ENCODE data around the gene KCND3.
A peak's percentile ranks its signal among the peaks of the same experiment; 100 is the strongest.
"Not testable (repeated sequence)": the region's sequence is repeated elsewhere in the genome, so short reads cannot be mapped to it uniquely, and the experiment has no call there.

The KCND3 gene

DNA sequence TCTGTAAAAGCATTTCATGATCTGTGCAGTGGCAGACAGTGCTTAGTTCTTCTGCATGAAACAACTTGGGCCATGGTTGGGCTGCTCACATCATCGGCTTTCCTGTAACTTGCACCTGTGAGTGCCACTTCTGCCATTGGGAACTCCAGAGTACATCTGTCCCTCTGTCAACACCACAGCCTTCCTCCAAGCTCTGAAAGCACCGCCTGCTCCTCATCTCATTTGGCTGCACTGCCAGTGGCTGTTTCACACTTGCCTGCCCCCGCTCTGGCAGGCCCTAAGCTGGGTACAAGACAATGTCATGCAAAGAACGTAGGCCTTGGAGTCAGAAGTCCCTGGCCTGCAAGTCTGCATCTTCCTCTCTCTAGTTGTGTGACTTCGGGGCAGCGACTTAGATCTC lies 187.4 kb downstream of the KCND3 start:
- no peak for DNase-seq

DNA sequence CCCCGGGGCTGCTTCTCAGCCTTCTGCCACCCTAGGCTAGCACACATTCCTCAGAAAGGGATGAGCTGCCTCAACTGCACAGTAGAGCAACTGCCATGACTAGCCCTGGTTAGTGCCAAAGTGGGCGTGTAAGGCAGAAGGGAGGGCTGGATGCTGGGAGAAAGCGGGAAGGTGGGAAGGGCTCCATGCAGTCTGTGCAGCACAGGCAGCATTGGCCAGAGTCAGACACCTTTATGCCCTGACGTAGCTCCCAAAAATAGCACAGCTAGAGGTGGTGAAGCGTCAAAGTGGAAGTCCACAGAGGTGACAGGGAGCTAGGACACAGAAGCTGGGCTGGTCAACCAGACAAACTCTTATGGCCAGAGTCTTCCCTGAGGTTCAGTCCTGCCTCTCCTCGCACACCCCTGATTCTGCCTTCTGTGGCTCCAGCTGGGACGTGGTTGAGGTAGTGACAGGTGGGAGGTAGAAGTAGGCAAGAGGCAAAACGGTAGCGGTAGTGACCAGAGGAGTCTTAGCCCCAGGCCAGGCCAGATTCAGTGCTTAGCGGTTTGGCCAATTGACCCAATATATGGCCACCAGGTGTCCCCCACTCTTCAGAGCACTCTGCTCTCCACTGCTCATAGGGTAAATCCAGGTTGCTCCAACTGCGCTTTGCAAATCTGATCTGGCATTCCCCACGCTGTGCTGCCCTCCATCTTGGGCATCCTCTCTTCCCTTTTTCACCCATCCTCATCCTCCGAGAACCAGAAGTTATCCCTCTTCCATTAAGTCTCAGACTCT lies 188.2 kb downstream of the KCND3 start:
- no peak for DNase-seq

DNA sequence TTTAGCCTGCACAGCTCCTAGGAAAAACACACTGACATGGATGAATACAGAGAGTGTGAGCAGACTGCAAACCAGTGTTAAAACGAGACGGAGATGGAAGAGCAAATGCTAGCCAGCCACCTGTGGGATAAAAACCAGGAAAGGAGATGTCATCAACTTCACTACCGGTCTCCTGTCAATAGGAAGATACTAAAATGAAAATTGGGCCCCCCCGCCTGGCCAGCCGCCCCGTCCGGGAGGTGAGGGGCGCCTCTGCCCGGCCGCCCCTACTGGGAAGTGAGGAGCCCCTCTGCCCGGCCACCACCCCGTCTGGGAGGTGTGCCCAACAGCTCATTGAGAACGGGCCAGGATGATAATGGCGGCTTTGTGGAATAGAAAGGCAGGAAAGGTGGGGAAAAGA lies 189.7 kb downstream of the KCND3 start:
- DNase-seq, result not testable (repeated sequence)

DNA sequence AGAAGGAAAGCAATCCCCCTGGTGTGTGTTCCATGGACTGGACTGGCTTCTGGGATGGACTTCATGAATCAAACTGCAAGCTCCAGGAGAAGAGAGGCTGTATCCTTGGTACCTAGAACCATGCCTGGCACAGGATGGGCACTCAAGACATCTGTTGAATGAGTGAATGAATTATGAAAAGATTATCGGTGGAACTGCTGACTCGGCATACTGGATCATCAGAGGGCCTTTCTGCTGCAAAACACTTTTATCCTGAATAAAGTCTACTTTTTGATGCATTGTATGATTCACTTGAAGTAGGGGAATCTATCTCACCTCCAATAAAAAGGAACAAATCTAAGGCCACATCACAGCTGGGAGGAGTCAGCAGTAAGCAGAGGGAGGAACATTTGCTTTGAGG lies 190.9 kb downstream of the KCND3 start:
- DNase-seq, result no peak

DNA sequence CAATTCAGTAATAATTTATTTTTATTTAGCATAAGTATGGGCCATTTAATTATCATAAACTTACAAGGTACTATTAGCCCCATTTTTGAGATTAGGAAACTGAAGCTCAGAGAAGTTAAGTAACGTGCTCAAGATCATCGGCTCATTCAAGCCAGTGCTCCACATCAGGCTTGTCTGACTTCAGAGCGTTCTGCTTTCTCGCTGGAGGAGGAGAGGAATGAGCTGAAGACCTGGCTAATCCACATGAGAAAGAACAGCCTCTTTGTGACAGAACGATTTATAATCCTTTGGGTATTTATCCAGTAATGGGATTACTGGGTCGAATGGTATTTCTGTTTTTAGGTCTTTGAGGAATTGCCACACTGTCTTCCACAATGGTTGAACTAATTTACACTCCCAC lies 194.1 kb downstream of the KCND3 start:
- no peak for DNase-seq

DNA sequence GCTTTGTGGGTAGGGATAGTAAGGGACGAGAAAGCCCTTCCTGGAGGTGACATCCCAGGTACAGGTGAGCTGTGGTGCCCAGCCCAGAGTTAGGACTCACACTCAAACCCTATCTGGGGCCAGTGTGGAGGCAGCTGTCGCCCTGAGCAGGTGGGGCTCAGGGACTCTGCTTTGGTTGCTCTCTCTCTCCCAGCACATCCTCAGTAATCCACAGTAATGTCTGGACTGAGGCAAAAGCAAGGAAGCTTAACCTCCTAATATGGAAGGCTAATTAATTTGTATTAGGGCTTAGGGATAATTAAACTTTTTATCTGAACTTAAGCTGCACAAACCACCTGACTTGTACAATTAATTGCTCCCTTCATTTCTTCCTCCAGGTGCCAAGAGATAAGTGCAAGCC lies 195.5 kb downstream of the KCND3 start:
- no peak for DNase-seq

DNA sequence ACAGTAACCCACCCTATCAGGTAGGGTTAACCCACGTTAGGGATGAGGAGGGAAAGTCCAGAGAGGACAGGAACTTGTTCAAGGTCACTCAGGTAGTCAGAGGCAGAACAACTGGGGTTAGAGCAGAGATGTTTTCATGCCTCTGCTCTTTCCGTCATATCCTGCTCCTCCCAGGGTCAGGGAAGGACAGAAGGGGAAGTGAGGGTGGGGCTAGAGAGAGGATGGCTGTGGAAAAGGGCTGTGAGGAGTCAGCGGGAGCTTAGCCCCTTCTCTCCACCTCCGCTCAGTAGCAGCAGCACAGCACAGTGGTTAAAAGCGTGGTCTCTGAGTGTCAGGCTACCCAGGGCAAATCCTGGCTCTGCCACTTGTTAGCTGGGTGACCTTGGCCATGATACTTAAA lies 197.2 kb downstream of the KCND3 start:
- no peak for DNase-seq

DNA sequence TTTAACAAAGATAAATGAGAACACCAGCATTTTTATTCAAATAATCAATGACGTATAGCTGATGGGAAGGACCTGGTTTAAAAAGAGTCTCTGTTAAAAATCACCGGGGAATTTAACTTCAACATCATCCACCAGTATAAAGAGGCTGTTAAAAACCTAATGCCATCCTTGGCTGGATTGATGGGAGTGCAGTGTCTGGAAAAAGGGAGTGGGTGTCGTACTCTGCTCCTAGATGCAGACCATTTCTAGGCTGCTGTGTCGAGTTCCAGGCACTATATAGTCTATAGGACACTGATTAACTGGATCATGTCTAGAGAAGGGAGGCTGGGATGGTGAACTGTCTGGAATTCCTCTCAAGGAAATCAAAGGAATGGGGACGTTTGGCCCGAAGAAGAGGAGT lies 197.7 kb downstream of the KCND3 start:
- DNase-seq, result no peak

DNA sequence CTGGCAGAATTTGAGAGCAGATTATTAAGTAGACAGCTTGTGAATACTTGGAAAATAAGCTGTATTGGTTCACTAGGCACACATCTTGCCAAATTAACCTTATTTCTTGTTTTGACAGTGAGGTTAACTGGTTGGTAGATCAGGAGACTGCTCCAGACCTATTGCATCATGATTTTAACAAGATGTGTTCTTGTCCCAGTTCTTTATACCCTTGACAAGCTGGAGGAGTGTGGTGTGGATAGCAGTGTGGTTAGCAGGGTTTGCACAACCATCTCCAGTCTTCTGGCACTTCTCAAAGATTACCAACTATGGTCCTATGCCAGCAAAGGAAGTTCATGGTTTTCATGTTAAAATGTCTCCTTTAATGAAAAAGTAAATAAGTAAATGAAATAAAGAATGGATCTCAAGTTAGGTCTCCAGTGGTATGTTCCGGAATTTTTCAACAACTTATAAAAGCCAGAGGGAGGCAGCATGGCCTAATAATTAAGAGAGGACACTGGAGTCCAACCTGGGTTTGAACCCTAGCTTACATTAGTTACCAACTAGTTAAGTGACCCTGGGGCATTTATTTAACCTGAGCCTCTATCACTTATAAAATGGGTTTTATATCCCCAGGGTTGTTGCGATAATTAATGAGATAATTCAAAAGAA lies 199.7 kb downstream of the KCND3 start:
- no peak for DNase-seq

DNA sequence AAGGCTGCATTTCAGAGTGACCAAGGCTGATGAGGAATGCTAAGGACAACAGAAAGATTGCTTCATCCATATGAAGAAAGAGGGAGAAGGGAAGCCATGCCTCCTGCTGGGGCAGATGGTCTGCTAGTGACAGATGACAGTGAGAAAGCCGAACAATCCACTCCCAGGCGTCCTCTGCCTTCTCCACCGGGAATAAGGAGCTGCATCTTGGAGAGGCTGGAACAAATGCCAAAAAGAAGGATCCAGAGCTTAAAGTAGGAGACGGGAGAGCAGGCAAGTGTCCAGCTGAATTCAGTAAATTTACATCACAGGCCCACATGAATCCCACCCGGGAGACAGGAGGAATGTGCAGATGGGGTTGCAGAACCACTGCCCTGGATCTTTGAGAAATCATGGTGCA lies 200.3 kb downstream of the KCND3 start:
- DNase-seq, result no peak

DNA sequence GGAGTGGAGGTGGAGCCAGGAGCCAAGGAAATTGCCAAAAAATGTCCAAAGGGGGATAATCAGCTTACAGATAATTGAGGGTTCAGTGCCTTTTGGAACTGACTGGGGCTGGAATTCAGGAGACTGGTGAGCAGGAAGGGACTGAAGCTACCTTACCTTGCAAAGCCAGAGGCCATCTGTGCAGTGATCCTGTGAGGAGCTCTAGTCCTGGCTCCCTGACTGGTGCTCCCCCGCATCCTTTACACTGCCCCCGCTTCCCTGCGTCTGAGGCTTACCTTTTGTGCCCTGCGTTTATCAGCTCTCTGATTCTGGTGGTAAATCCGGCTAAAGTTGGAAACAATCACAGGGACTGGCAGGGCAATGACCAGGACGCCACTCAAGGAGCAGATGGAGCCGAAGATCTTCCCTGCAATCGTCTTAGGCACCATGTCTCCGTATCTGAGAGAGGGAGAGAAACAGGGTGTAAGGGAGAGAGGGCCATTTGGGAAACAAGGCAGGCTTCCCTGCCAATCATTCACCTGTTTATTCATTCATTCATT lies 202.7 kb downstream of the KCND3 start:
- DNase-seq, result no peak

DNA sequence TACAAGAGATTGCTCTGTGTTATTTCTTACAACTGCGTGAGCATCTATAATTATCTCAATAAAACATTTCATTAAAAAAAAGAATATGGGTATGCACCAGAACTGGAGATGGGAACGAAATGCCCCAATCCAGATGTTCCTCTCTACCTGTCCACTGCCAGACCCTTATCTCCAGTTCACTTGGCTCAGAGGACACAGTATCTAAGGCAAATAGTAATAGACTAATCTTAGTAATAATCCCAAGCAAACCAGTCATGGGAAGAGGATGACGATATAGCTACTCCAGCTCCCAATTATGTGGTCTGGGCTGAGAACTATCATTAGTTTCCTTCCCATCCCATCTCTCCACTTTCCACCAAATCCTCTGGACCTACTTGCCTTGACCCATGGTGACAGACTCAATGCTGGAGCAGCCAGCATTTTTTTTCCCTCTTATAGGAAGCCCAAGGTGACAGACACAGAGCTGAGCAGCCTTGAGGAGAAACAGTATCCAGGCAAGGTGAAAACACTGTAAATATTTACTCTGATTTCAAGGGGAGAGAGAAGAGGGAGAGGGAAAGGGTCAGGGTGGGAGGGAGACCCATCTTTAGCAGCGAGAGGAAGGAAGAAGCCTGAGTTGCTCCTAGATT lies 205.1 kb downstream of the KCND3 start:
- DNase-seq, result no peak

DNA sequence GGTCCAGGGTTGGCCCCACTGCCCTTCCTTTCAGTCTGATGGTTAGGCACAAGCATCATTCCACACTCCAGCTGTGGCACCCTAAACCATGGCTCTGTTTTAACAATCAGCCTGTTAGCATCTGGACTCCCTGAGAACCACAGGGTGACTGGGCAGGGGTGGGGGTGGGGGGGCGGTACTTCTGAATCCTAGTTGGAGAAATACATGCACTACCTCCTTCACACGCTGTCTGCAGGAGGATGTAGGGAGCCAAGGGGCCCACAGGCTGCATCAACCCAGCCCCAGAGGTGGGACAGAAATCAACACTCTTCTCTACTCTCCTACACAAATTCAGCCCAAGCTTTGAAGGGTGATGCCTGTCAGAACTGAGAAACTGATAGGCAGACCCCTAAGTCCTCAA lies 209.9 kb downstream of the KCND3 start:
- no peak for DNase-seq

DNA sequence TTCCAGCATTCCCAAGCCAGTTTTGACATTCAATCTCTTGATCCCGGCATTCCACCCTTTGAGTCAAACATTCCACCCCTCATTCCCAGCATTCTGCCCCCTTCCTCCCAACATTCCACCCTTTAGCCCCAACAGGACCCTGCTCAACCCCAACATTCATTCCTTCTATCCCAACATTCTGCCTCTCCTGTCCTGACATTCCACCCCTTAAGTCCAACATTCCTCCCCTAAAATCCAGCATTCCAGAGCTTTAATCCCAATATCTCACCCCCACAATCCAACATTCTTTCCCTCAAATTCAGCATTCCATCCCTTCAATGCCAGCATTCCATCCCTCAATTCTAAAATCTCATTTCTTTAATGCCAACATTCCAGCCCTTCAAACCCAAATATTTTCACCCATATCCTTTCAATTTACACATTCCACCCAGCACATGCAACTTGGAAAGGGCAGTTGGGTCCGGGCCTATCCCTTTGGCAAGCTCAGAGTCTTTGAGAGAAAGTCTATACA lies 210.9 kb downstream of the KCND3 start:
- no peak for DNase-seq

DNA sequence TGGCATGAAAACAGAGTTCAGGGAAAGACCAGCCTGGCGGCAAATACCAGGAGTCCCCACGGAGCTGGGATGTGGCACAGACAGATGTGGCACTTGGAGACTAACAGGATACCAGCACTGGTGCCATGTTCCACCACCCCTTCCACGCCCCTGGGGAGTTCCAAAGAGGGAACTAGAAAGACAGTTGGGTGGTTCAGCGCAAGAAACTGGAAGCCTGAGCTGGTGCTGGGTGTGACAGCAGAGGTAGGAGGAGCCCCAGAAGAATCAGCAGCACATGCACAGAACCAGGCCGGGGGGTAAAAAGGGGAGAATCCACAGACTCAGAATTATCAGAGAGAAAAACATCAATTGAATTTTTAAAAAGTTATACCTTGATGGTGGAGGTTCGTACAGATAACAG lies 211.4 kb downstream of the KCND3 start:
- DNase-seq, result no peak

DNA sequence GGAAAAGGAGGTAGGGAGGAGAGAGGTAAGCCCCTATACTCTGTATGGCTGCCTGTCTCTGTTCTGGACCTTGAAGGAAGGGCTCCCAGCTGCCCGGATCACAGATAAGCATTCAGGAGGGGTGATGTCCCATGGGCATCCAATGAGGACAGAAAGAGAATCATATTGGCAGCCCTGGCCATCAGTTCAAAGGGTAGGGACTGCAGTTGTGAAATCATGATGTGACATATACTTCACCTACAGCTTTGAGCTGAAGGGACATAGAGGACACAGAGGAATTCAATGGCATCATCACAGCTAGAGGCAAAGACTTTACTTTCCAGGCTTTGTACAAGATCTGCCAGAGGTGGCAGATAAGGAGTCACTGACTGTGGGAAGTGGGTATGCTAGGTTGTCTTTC lies 212.2 kb downstream of the KCND3 start:
- DNase-seq, result no peak

DNA sequence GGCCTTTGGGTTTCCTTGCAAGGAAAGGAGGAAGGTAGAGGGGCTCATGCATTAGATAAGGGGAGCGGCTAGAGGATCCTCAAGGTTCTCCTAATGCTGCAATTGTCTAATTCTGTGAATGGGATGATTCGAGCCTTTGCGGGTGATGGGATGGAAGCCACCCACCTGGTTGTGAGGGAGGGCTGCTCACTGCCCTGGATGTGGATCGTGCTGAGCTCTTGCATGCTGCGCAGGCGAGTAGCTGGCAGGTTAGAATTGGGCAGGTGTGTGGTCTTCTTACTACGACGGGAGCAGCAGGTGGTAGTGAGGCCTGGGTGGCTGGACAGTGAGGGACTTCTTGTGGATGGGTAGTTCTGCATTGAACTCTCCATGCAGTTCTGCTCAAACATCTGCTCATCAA lies 212.6 kb downstream of the KCND3 start:
- no peak for DNase-seq

DNA sequence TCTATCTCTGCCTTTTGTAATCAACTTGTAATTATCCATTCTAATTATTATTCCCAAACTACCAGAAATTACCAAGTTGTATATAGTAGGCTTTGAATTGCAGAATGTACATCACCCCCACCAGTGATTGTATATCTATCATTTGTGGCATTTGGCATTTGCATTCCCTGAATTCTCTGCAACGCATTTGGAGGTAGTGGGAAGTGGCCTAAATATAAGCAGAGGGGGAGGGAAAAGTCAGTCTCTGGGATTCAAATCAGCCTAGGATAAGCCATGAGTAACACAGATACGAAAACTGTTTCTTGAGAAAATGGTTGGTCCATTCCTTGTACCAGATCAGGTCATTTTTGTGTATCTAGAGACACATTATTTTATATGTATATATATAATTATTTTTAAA lies 213.1 kb downstream of the KCND3 start:
- no peak for DNase-seq

DNA sequence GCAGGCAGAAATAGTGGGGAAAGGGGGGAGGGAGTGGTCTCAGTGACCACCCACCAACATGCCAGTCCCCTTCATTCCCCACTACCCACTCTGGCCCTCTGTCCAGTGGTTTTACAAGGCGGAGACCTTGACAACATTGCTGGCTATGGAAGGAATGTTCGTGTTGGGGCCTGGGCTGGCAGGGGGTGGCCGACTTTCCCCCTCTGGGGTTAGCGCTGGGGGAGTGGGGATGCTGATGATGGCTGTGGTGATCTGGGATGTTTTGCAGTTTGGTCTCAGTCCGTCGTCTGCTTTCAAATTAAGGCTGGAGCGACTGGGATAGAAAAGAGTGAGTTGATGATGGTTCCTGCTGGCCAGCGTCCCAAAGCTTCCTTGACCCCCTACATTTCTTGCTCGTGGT lies 213.5 kb downstream of the KCND3 start:
- no peak for DNase-seq

DNA sequence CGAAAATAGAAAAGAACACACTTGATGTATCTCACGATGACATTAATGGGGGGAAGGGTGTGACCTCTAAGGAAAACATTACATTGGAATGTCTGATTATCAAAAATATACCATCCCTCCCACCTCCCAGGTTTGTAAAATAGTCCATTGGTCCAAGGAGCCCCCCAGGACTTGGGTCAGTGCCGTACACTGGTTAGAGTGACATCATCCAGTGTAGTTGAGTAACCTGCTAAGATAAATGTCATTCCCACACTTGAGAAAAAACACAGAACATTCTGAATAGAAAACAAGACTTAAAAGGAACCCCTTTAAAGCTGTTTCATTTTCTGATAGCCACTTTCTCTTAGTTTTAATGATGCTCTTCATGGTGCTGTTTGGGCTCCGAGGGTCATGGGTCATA lies 218.6 kb downstream of the KCND3 start:
- DNase-seq, result no peak

DNA sequence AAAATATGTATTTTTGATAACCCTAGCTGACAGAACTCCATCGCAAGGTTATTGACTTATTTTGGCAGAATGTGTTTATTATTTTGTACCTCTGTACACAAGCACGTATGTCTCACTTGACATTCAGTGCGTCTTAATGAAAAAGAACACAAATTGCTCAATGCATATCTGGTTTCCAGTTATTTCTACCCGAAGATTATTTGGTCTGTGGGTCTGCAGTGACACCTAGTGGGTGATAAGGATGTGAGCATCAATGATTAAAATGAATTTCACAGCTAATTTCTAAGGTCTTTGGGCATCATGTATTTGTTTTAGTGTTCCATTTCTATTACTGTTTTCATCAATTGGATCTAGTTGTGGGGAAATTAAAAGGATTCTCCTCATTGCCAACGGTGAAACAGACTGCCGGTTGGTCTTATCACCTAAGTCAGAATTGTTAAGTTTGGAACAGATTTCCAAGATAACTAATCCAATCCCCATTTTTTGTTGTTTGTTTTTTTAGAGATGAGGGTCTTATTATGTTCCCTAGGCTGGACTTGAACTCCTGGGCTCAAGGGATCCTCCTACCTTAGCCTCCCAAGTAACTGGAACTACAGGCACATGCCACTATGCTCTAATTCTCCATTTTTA lies 219.8 kb downstream of the KCND3 start:
- DNase-seq, result peak; percentile 45

DNA sequence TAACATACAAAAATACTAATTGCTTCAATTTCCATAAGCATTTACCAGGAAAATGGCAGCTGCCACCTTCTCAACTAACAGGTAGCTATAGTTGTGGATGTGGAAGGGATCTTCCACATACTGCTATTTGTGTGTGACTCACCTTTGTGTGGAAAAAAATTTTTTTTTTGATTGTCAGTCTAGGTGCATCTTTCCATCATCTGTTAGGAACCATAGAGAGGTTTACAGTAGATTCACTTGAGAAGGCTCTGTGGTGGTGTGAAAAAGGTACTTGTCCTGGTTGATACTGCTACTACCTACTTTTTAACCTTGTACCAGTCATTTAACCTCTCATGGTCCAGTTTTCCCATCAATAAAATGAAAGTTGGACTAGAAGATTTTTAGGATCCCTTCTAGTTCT lies 220.8 kb downstream of the KCND3 start:
- no peak for DNase-seq

DNA sequence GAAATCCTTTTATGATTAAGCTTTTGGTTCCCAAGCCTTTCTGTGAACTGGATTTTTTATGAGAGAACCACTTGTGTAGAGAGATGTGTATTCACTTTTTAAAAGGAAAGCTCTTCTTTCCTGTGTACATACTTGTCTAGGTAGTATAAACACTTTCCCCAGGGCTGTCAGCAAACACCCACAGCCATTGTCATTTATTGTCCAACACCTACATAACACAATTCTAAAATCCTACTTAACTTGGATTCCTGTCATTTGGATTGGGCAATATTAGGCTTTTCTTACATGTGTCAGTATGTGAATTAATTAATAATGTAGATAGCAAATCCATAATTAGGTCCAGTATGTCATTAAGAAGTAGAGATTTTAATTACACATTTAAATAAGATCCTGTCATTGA lies 221.4 kb downstream of the KCND3 start:
- no peak for DNase-seq

DNA sequence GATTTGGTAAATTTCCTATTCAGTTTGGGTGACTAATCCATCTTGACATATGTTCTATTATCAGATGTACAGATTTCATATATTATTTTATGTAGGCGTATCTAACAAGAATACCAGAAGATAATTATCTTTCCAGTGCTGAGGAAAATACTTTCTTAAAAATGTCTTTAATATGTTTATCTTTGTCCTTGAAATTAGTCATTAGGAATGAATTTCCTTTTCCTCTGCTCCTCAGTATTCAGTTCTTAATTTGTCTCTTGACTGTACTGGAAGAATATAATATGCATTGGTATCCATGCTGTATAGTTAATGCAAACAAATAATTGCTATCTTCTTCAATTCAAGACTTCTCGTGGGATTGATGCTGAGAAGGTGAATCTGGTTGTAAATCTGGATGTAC lies 227.1 kb downstream of the KCND3 start:
- DNase-seq, result no peak
